Effector memory CD4-positive, alpha-beta T cell (primary cell): Measurements from ENCODE around the gene DENND2D.
A peak's percentile ranks its signal among the peaks of the same experiment; 100 is the strongest.

ENCODE experiments used
- DNase-seq, 3 donors: peaks; one replicate each; pipeline ENCODE4 v3.0.0-alpha.2; 2020
- H3K27ac ChIP-seq: 2 replicates; pipeline ENCODE4 v1.7.0; 2013; ENCODE audit warnings: mild to moderate bottlenecking, low read length, moderate library complexity; ENCODE audit not compliant: insufficient read depth, poor library complexity, severe bottlenecking
- H3K27me3 ChIP-seq: replicated peaks from 2 replicates; pipeline ENCODE4 v1.7.0; 2013; ENCODE audit warnings: mild to moderate bottlenecking, low read length; ENCODE audit not compliant: insufficient read depth, control insufficient read depth, poor library complexity, severe bottlenecking
- H3K36me3 ChIP-seq: 2 replicates; pipeline ENCODE4 v1.7.0; 2013; ENCODE audit warnings: mild to moderate bottlenecking, low read length, moderate library complexity; ENCODE audit not compliant: control insufficient read depth, insufficient read depth
- H3K4me1 ChIP-seq: 2 replicates; pipeline ENCODE4 v1.7.0; 2013; ENCODE audit warnings: low read length, mild to moderate bottlenecking; ENCODE audit not compliant: control insufficient read depth, insufficient read depth, poor library complexity, severe bottlenecking
- H3K4me3 ChIP-seq: 2 replicates; pipeline ENCODE4 v1.7.0; 2013; ENCODE audit warnings: low read length, low read depth, mild to moderate bottlenecking; ENCODE audit not compliant: insufficient read depth, poor library complexity, severe bottlenecking
- H3K9me3 ChIP-seq: 2 replicates; pipeline ENCODE4 v1.7.0; 2013; ENCODE audit warnings: mild to moderate bottlenecking, low read length, moderate library complexity; ENCODE audit not compliant: control insufficient read depth

Gene DENND2D

GRCh38 chr1:111234258-111234657 lies 33.8 kb upstream of the DENND2D start:
- Histone ChIP-seq H3K27me3 (no peaks in the 10 kb centered on the region), H3K36me3 (no peaks in the 10 kb centered on the region), H3K4me3 (no peak overlapping the region), H3K9me3 (no peaks in the 10 kb centered on the region), H3K27ac (no peak overlapping the region), H3K4me1 (no peaks in the 10 kb centered on the region)
- no peak for DNase-seq

GRCh38 chr1:111232134-111232533 lies 31.7 kb upstream of the DENND2D start:
- Histone ChIP-seq H3K27me3 (no peaks in the 10 kb centered on the region), H3K4me3 (no peak overlapping the region), H3K27ac (no peak overlapping the region), H3K36me3 (no peaks in the 10 kb centered on the region), H3K4me1 (peaks cover 16% of the 10 kb centered on the region), H3K9me3 (no peaks in the 10 kb centered on the region)
- DNase-seq: no peak

- Histone ChIP-seq H3K4me3 (no peak overlapping the region), H3K4me1 (peaks cover 34% of the 10 kb centered on the region)
Measured at GRCh38 chr1:111228748-111229126, 28.3 kb upstream of the DENND2D start.

GRCh38 chr1:111227851-111228747 lies 27.7 kb upstream of the DENND2D start:
- no peaks in the 10 kb centered on the region for H3K9me3 ChIP-seq
- no peak for DNase-seq
- no peak overlapping the region for H3K27ac ChIP-seq
- H3K27me3 ChIP-seq: no peaks in the 10 kb centered on the region
- H3K36me3 ChIP-seq: no peaks in the 10 kb centered on the region
- no peak overlapping the region for H3K4me3 ChIP-seq
- peaks cover 40% of the 10 kb centered on the region for H3K4me1 ChIP-seq

More at GRCh38 chr1:111228748-111229126, 28.3 kb upstream of the DENND2D start:
- Histone ChIP-seq H3K36me3 (no peaks in the 10 kb centered on the region), H3K27me3 (no peaks in the 10 kb centered on the region), H3K9me3 (no peaks in the 10 kb centered on the region), H3K27ac (no peak overlapping the region)
- DNase-seq: no peak

- Histone ChIP-seq H3K4me3 (no peak within 1 kb of the TSS), H3K36me3 (no peaks in the 10 kb centered on the region), H3K27ac (peak within 1 kb of the TSS; percentile 44), H3K4me1 (peaks cover 46% of the 10 kb centered on the region), H3K27me3 (no peaks in the 10 kb centered on the region), H3K9me3 (no peaks in the 10 kb centered on the region)
- DNase-seq: no peak
Measured at GRCh38 chr1:111227434-111227833, 27.0 kb upstream of the DENND2D start, which contains the start of gene CHI3L2. Gene CHI3L2, plus strand, starts transcription at chr1:111227713. Its CDS starts 17 bp downstream, at chr1:111227730.

GRCh38 chr1:111225717-111226400 lies 25.4 kb upstream of the DENND2D start:
- H3K36me3 ChIP-seq: no peaks in the 10 kb centered on the region
- DNase-seq: no peak
- peaks cover 62% of the 10 kb centered on the region for H3K4me1 ChIP-seq
- H3K9me3 ChIP-seq: no peaks in the 10 kb centered on the region
- H3K4me3 ChIP-seq: peak overlapping the region; percentile 9
- H3K27ac ChIP-seq: peak overlapping the region; percentile 44
- no peaks in the 10 kb centered on the region for H3K27me3 ChIP-seq

- H3K4me3 ChIP-seq: peak overlapping the region; percentile 9
- peak overlapping the region; percentile 44 for H3K27ac ChIP-seq
- H3K4me1 ChIP-seq: peaks cover 70% of the 10 kb centered on the region
- H3K27me3 ChIP-seq: no peaks in the 10 kb centered on the region
- no peaks in the 10 kb centered on the region for H3K9me3 ChIP-seq
- H3K36me3 ChIP-seq: no peaks in the 10 kb centered on the region
- no peak for DNase-seq
Measured at GRCh38 chr1:111225091-111225490, 24.6 kb upstream of the DENND2D start.

GRCh38 chr1:111223126-111223685 lies 22.8 kb upstream of the DENND2D start:
- Histone ChIP-seq H3K4me3 (peak overlapping the region; percentile 28), H3K36me3 (no peaks in the 10 kb centered on the region), H3K27ac (peak overlapping the region; percentile 72), H3K9me3 (no peaks in the 10 kb centered on the region), H3K27me3 (no peaks in the 10 kb centered on the region), H3K4me1 (peaks cover 81% of the 10 kb centered on the region)
- no peak for DNase-seq

- peak overlapping the region; percentile 72 for H3K27ac ChIP-seq
- peak overlapping the region; percentile 28 for H3K4me3 ChIP-seq
- H3K9me3 ChIP-seq: no peaks in the 10 kb centered on the region
- H3K4me1 ChIP-seq: peaks cover 79% of the 10 kb centered on the region
- H3K27me3 ChIP-seq: no peaks in the 10 kb centered on the region
- H3K36me3 ChIP-seq: no peaks in the 10 kb centered on the region
- DNase-seq: peak; percentile 45 to 70 (median 52)
Measured at GRCh38 chr1:111222308-111223125, 22.1 kb upstream of the DENND2D start.
